ENCODE measurements around the gene OGFOD3.
"Not testable (repeated sequence)": the region's sequence is repeated elsewhere in the genome, so short reads cannot be mapped to it uniquely, and the experiment has no call there.

GRCh38 chr17:82459936-82460335 is 41.5 kb upstream of the OGFOD3 start:
- not testable (repeated sequence) for TF ChIP-seq CTCF, POLR2A (IDR thresholded peaks at IDR 0.05)

All from Peyer's patch (tissue), 4 donors.